HFFc6 (cell line): ENCODE data around the gene HOXC9. TPM values are rescaled to one million over a fixed set of nuclear protein-coding genes. Genes with fewer than 3 reads are reported as not detected.

Experiments used
- DNase-seq: peaks from one replicate; pipeline ENCODE4 v3.0.0-alpha.2; 2018
- H3K27ac Mint-ChIP-seq: 2 replicates; pipeline ENCODE4 v1.8.0; 2020; ENCODE audit warnings: mild to moderate bottlenecking, mixed read lengths
- H3K27me3 Mint-ChIP-seq: 2 replicates; pipeline ENCODE4 v1.8.0; 2021; ENCODE audit warnings: mild to moderate bottlenecking, moderate library complexity, mixed read lengths; ENCODE audit not compliant: insufficient read depth
- H3K36me3 Mint-ChIP-seq: 2 replicates; pipeline ENCODE4 v1.8.0; 2021; ENCODE audit warnings: low read depth, mixed read lengths
- H3K4me1 Mint-ChIP-seq: 2 replicates; pipeline ENCODE4 v1.8.0; 2020; ENCODE audit warnings: low read depth, mixed read lengths
- H3K4me3 Mint-ChIP-seq: 2 replicates; pipeline ENCODE4 v1.8.0; 2020; ENCODE audit warnings: mild to moderate bottlenecking, moderate library complexity, mixed read lengths
- H3K9me3 Mint-ChIP-seq: 2 replicates; pipeline ENCODE4 v1.8.0; 2020; ENCODE audit warnings: mild to moderate bottlenecking, mixed read lengths
- CTCF ChIP-seq: fragments of 200-600 bp; sonication (generic); IDR thresholded peaks from 2 replicates; pipeline ENCODE4 v1.5.0; 2021; ENCODE audit warnings: antibody characterized with exemption, mild to moderate bottlenecking
- total RNA-seq, 6 experiments: library from RNA; stranded (reverse); fragmentation: NEBNext Ultra II Directional; extraction: Animal tissue kit (Norgen Biotek cat#: 25700); gene quantifications; 2 replicates in 1 of 6; 3 replicates in 5 of 6; pipeline ENCODE4 v1.2.3, GENCODE V29; 2021

The HOXC9 gene
- total RNA-seq, 6 experiments from 2014 or later: 0.17 to 1.5 (median 1.1) TPM

GRCh38 chr12:54030889-54031471, 31.0 kb downstream of the HOXC9 start:
- TF ChIP-seq CTCF: no peak
- Mint-ChIP-seq H3K36me3 (no peaks in the 10 kb centered on the region), H3K9me3 (peaks cover 5% of the 10 kb centered on the region; the same call in 1 of the 2 replicates), H3K4me3 (no peak overlapping the region), H3K4me1 (peaks cover 12% of the 10 kb centered on the region; the same call in 1 of the 2 replicates), H3K27me3 (peaks cover 69% of the 10 kb centered on the region), H3K27ac (no peak overlapping the region)
- peak; percentile 6 for DNase-seq

- TF ChIP-seq CTCF: no peak
- no peak overlapping the region for H3K4me3 Mint-ChIP-seq
Observed at GRCh38 chr12:54031480-54031879, 31.5 kb downstream of the HOXC9 start.

GRCh38 chr12:54032086-54032619, 32.2 kb downstream of the HOXC9 start:
- Mint-ChIP-seq H3K4me1 (peaks cover 9% of the 10 kb centered on the region; the same call in 1 of the 2 replicates), H3K36me3 (no peaks in the 10 kb centered on the region), H3K27ac (no peak overlapping the region), H3K27me3 (peaks cover 63% of the 10 kb centered on the region), H3K9me3 (peaks cover 5% of the 10 kb centered on the region; the same call in 1 of the 2 replicates), H3K4me3 (no peak overlapping the region)
- DNase-seq: no peak
- no peak for TF ChIP-seq CTCF

More at GRCh38 chr12:54031480-54031879, 31.5 kb downstream of the HOXC9 start:
- Mint-ChIP-seq H3K27me3 (peaks cover 69% of the 10 kb centered on the region), H3K9me3 (peaks cover 5% of the 10 kb centered on the region; the same call in 1 of the 2 replicates), H3K4me1 (peaks cover 9% of the 10 kb centered on the region; the same call in 1 of the 2 replicates), H3K36me3 (no peaks in the 10 kb centered on the region), H3K27ac (no peak overlapping the region)
- DNase-seq: no peak

- DNase-seq: peak; percentile 28
- peaks cover 59% of the 10 kb centered on the region for H3K27me3 Mint-ChIP-seq
- H3K27ac Mint-ChIP-seq: no peak within 1 kb of the TSS
- peak; percentile 99 for TF ChIP-seq CTCF
- H3K36me3 Mint-ChIP-seq: no peaks in the 10 kb centered on the region
- H3K4me3 Mint-ChIP-seq: peak within 1 kb of the TSS; percentile 80
- H3K4me1 Mint-ChIP-seq: peaks cover 9% of the 10 kb centered on the region; the same call in 1 of the 2 replicates
- peaks cover 5% of the 10 kb centered on the region; the same call in 1 of the 2 replicates for H3K9me3 Mint-ChIP-seq
Observed at GRCh38 chr12:54032627-54033100, 32.7 kb downstream of the HOXC9 start, which contains the start of gene HOXC5. Gene HOXC5 (plus strand): TSS chr12:54033050. CDS start chr12:54033123, 73 bp downstream.

GRCh38 chr12:54033106-54033979, 33.4 kb downstream of the HOXC9 start:
- Mint-ChIP-seq H3K36me3 (no peaks in the 10 kb centered on the region), H3K9me3 (peaks cover 5% of the 10 kb centered on the region; the same call in 1 of the 2 replicates), H3K27me3 (peaks cover 60% of the 10 kb centered on the region), H3K4me1 (peaks cover 9% of the 10 kb centered on the region; the same call in 1 of the 2 replicates), H3K4me3 (peak overlapping the region; percentile 80), H3K27ac (no peak overlapping the region)
- no peak for DNase-seq
- TF ChIP-seq CTCF: no peak
